HG03442 (cell line): ENCODE measurements around the gene NUTM1.
"Not testable (repeated sequence)": the region's sequence is repeated elsewhere in the genome, so short reads cannot be mapped to it uniquely, and the experiment has no call there.

Experiments used
- ATAC-seq: cut with Tn5 transposase; IDR thresholded peaks from one replicate; pipeline ENCODE4 v1.9.1; 2021; ENCODE audit warnings: mild to moderate bottlenecking, moderate library complexity; ENCODE audit not compliant: unreplicated experiment

The NUTM1 gene

GRCh38 chr15:34364041-34364440 lies 20.9 kb downstream of the NUTM1 start:
- no peak for ATAC-seq

- ATAC-seq = no peak
These were observed 22.1 kb downstream of the NUTM1 start for GRCh38 chr15:34365091-34365825.

GRCh38 chr15:34365836-34366235 lies 22.7 kb downstream of the NUTM1 start:
- no peak for ATAC-seq

- ATAC-seq = no peak
These were observed 23.4 kb downstream of the NUTM1 start for GRCh38 chr15:34366271-34367065.

- peak; percentile 74 for ATAC-seq
These were observed 24.3 kb downstream of the NUTM1 start, which contains the start of gene LPCAT4 for GRCh38 chr15:34367101-34368081. LPCAT4 (minus strand) TSS chr15:34367196; CDS start chr15:34367100, 96 bp downstream.

- ATAC-seq = no peak
These were observed 27.0 kb downstream of the NUTM1 start for GRCh38 chr15:34370129-34370528.

- no peak for ATAC-seq
These were observed 27.5 kb downstream of the NUTM1 start for GRCh38 chr15:34370643-34371042.

GRCh38 chr15:34373951-34374350 lies 30.8 kb downstream of the NUTM1 start:
- no peak for ATAC-seq

- no peak for ATAC-seq
These were observed 31.7 kb downstream of the NUTM1 start for GRCh38 chr15:34374816-34375215.

GRCh38 chr15:34375541-34375940 lies 32.4 kb downstream of the NUTM1 start:
- not testable (repeated sequence) for ATAC-seq

- ATAC-seq = no peak
These were observed 33.7 kb downstream of the NUTM1 start for GRCh38 chr15:34376856-34377255.

- ATAC-seq = not testable (repeated sequence)
These were observed 37.4 kb downstream of the NUTM1 start for GRCh38 chr15:34380491-34380890.

- ATAC-seq = not testable (repeated sequence)
These were observed 38.9 kb downstream of the NUTM1 start for GRCh38 chr15:34381829-34382521.

- not testable (repeated sequence) for ATAC-seq
These were observed 46.5 kb downstream of the NUTM1 start for GRCh38 chr15:34389594-34390086.

GRCh38 chr15:34392981-34393380 lies 49.9 kb downstream of the NUTM1 start:
- ATAC-seq = not testable (repeated sequence)

GRCh38 chr15:34397637-34398259 lies 54.6 kb downstream of the NUTM1 start:
- not testable (repeated sequence) for ATAC-seq

GRCh38 chr15:34403160-34403598 lies 60.1 kb downstream of the NUTM1 start:
- not testable (repeated sequence) for ATAC-seq

GRCh38 chr15:34403899-34404298 lies 60.8 kb downstream of the NUTM1 start:
- peak; percentile 68 for ATAC-seq
